ENCODE data around the gene ZBTB7C. TPM values are rescaled to one million over a fixed set of nuclear protein-coding genes. Genes with fewer than 3 reads are reported as not detected.
A peak's percentile ranks its signal among the peaks of the same experiment; 100 is the strongest.

Gene ZBTB7C
- polyA plus RNA-seq, 4 donors: 0.54 to 4.1 (median 1.5) TPM

- Histone ChIP-seq H3K27me3 (ENCODE audit: control insufficient read depth in 3 of 3, insufficient read depth in 3 of 3, low read length in 3 of 3) (no peaks in the 10 kb centered on the region), H3K4me3 (ENCODE audit: low read depth in 1 of 3, low read length in 3 of 3) (no peak overlapping the region), H3K4me1 (ENCODE audit: control insufficient read depth in 3 of 3, insufficient read depth in 2 of 3, low read depth in 1 of 3, low read length in 2 of 3) (peaks cover 8 to 74% (median 8%) of the 10 kb centered on the region in 3 donors), H3K9me3 (ENCODE audit: control insufficient read depth in 2 of 2, insufficient read depth in 1 of 2, low read depth in 1 of 2, low read length in 1 of 2) (no peaks in the 10 kb centered on the region), H3K36me3 (ENCODE audit: control insufficient read depth in 3 of 3, insufficient read depth in 2 of 3, low read depth in 1 of 3, low read length in 3 of 3) (no peaks in the 10 kb centered on the region), H3K27ac (ENCODE audit: low read depth in 1 of 3, low read length in 2 of 3) (no peak overlapping the region)
- FAIRE-seq (no peak), DNase-seq (peak in 1 of 2 donors; percentile 15)
- 89% methylated on average over 4 of the region's 4 CpGs for WGBS, 3 donors
These were observed 245.1 kb downstream of the ZBTB7C start for GRCh38 chr18:48164116-48164515.

- Histone ChIP-seq H3K27me3 (ENCODE audit: control insufficient read depth in 3 of 3, insufficient read depth in 3 of 3, low read length in 3 of 3) (no peaks in the 10 kb centered on the region), H3K9me3 (ENCODE audit: control insufficient read depth in 2 of 2, insufficient read depth in 1 of 2, low read depth in 1 of 2, low read length in 1 of 2) (no peaks in the 10 kb centered on the region), H3K4me3 (ENCODE audit: low read depth in 1 of 3, low read length in 3 of 3) (no peak overlapping the region), H3K36me3 (ENCODE audit: control insufficient read depth in 3 of 3, insufficient read depth in 2 of 3, low read depth in 1 of 3, low read length in 3 of 3) (peaks cover 0 to 2% (median 0%) of the 10 kb centered on the region in 3 donors), H3K4me1 (ENCODE audit: control insufficient read depth in 3 of 3, insufficient read depth in 2 of 3, low read depth in 1 of 3, low read length in 2 of 3) (peaks cover 8 to 70% (median 8%) of the 10 kb centered on the region in 3 donors), H3K27ac (ENCODE audit: low read depth in 1 of 3, low read length in 2 of 3) (no peak overlapping the region)
- 63 to 79% (median 76%) methylated on average over 3 of the region's 3 CpGs for WGBS, 3 donors
- DNase-seq (no peak), FAIRE-seq (no peak)
These were observed 245.5 kb downstream of the ZBTB7C start for GRCh38 chr18:48163738-48164115.

- Histone ChIP-seq H3K9me3 (ENCODE audit: control insufficient read depth in 2 of 2, insufficient read depth in 1 of 2, low read depth in 1 of 2, low read length in 1 of 2) (no peaks in the 10 kb centered on the region), H3K27ac (ENCODE audit: low read depth in 1 of 3, low read length in 2 of 3) (no peak overlapping the region), H3K36me3 (ENCODE audit: control insufficient read depth in 3 of 3, insufficient read depth in 2 of 3, low read depth in 1 of 3, low read length in 3 of 3) (peaks cover 0 to 3% (median 0%) of the 10 kb centered on the region in 3 donors), H3K4me1 (ENCODE audit: control insufficient read depth in 3 of 3, insufficient read depth in 2 of 3, low read depth in 1 of 3, low read length in 2 of 3) (peaks cover 8 to 66% (median 8%) of the 10 kb centered on the region in 3 donors), H3K4me3 (ENCODE audit: low read depth in 1 of 3, low read length in 3 of 3) (no peak overlapping the region), H3K27me3 (ENCODE audit: control insufficient read depth in 3 of 3, insufficient read depth in 3 of 3, low read length in 3 of 3) (no peaks in the 10 kb centered on the region)
- DNase-seq (peak in 1 of 2 donors; percentile 15), FAIRE-seq (no peak)
- WGBS, 3 donors: 79 to 99% (median 90%) methylated on average over 5 of the region's 5 CpGs
These were observed 246.0 kb downstream of the ZBTB7C start for GRCh38 chr18:48162956-48163737.

GRCh38 chr18:48161911-48162698 lies 247.1 kb downstream of the ZBTB7C start:
- FAIRE-seq (no peak), DNase-seq (peak in 1 of 2 donors; percentile 72)
- Histone ChIP-seq H3K27ac (ENCODE audit: low read depth in 1 of 3, low read length in 2 of 3) (peak overlapping the region; percentile 70 to 92 (median 84)), H3K9me3 (ENCODE audit: control insufficient read depth in 2 of 2, insufficient read depth in 1 of 2, low read depth in 1 of 2, low read length in 1 of 2) (no peaks in the 10 kb centered on the region), H3K4me1 (ENCODE audit: control insufficient read depth in 3 of 3, insufficient read depth in 2 of 3, low read depth in 1 of 3, low read length in 2 of 3) (peaks cover 6 to 56% (median 8%) of the 10 kb centered on the region in 3 donors), H3K36me3 (ENCODE audit: control insufficient read depth in 3 of 3, insufficient read depth in 2 of 3, low read depth in 1 of 3, low read length in 3 of 3) (peaks cover 0 to 3% (median 0%) of the 10 kb centered on the region in 3 donors), H3K27me3 (ENCODE audit: control insufficient read depth in 3 of 3, insufficient read depth in 3 of 3, low read length in 3 of 3) (no peaks in the 10 kb centered on the region), H3K4me3 (ENCODE audit: low read depth in 1 of 3, low read length in 3 of 3) (peak overlapping the region in 2 of 3 donors; percentile 46 to 67)
- WGBS, 3 donors: 2 to 6% (median 5%) methylated on average over 37 to 38 of the region's 38 CpGs

GRCh38 chr18:48161191-48161910 lies 247.8 kb downstream of the ZBTB7C start:
- FAIRE-seq: no peak
- Histone ChIP-seq H3K4me3 (ENCODE audit: low read depth in 1 of 3, low read length in 3 of 3) (peak overlapping the region; percentile 34 to 77 (median 67)), H3K36me3 (ENCODE audit: control insufficient read depth in 3 of 3, insufficient read depth in 2 of 3, low read depth in 1 of 3, low read length in 3 of 3) (peaks cover 0 to 3% (median 0%) of the 10 kb centered on the region in 3 donors), H3K27me3 (ENCODE audit: control insufficient read depth in 3 of 3, insufficient read depth in 3 of 3, low read length in 3 of 3) (no peaks in the 10 kb centered on the region), H3K27ac (ENCODE audit: low read depth in 1 of 3, low read length in 2 of 3) (peak overlapping the region; percentile 92 to 93 (median 92)), H3K4me1 (ENCODE audit: control insufficient read depth in 3 of 3, insufficient read depth in 2 of 3, low read depth in 1 of 3, low read length in 2 of 3) (peaks cover 2 to 48% (median 8%) of the 10 kb centered on the region in 3 donors), H3K9me3 (ENCODE audit: control insufficient read depth in 2 of 2, insufficient read depth in 1 of 2, low read depth in 1 of 2, low read length in 1 of 2) (no peaks in the 10 kb centered on the region)
- peak; percentile 87 to 94 for DNase-seq
- WGBS, 3 donors: 1 to 4% (median 3%) methylated on average over 30 to 53 of the region's 53 CpGs

- H3K9me3 ChIP-seq (ENCODE audit: control insufficient read depth in 2 of 2, insufficient read depth in 1 of 2, low read depth in 1 of 2, low read length in 1 of 2): no peaks in the 10 kb centered on the region
- H3K27me3 ChIP-seq (ENCODE audit: control insufficient read depth in 3 of 3, insufficient read depth in 3 of 3, low read length in 3 of 3): no peaks in the 10 kb centered on the region
- peaks cover 0 to 3% (median 0%) of the 10 kb centered on the region in 3 donors for H3K36me3 ChIP-seq (ENCODE audit: control insufficient read depth in 3 of 3, insufficient read depth in 2 of 3, low read depth in 1 of 3, low read length in 3 of 3)
- peaks cover 0 to 41% (median 6%) of the 10 kb centered on the region in 3 donors for H3K4me1 ChIP-seq (ENCODE audit: control insufficient read depth in 3 of 3, insufficient read depth in 2 of 3, low read depth in 1 of 3, low read length in 2 of 3)
- DNase-seq: no peak
- FAIRE-seq: no peak
- H3K27ac ChIP-seq (ENCODE audit: low read depth in 1 of 3, low read length in 2 of 3): peak overlapping the region; percentile 92 to 93 (median 92)
- peak overlapping the region in 2 of 3 donors; percentile 67 to 77 for H3K4me3 ChIP-seq (ENCODE audit: low read depth in 1 of 3, low read length in 3 of 3)
- 45 to 64% (median 49%) methylated on average over 4 of the region's 4 CpGs for WGBS, 3 donors
These were observed 248.6 kb downstream of the ZBTB7C start for GRCh38 chr18:48160622-48161021.

GRCh38 chr18:48159816-48160215 lies 249.4 kb downstream of the ZBTB7C start:
- FAIRE-seq (no peak), DNase-seq (no peak)
- Histone ChIP-seq H3K4me3 (ENCODE audit: low read depth in 1 of 3, low read length in 3 of 3) (no peak overlapping the region), H3K36me3 (ENCODE audit: control insufficient read depth in 3 of 3, insufficient read depth in 2 of 3, low read depth in 1 of 3, low read length in 3 of 3) (peaks cover 0 to 3% (median 0%) of the 10 kb centered on the region in 3 donors), H3K27ac (ENCODE audit: low read depth in 1 of 3, low read length in 2 of 3) (no peak overlapping the region), H3K9me3 (ENCODE audit: control insufficient read depth in 2 of 2, insufficient read depth in 1 of 2, low read depth in 1 of 2, low read length in 1 of 2) (no peaks in the 10 kb centered on the region), H3K4me1 (ENCODE audit: control insufficient read depth in 3 of 3, insufficient read depth in 2 of 3, low read depth in 1 of 3, low read length in 2 of 3) (peaks cover 0 to 33% (median 0%) of the 10 kb centered on the region in 3 donors), H3K27me3 (ENCODE audit: control insufficient read depth in 3 of 3, insufficient read depth in 3 of 3, low read length in 3 of 3) (no peaks in the 10 kb centered on the region)
- WGBS, 3 donors: 92 to 93% (median 93%) methylated on average over 7 of the region's 7 CpGs

- Histone ChIP-seq H3K36me3 (ENCODE audit: control insufficient read depth in 3 of 3, insufficient read depth in 2 of 3, low read depth in 1 of 3, low read length in 3 of 3) (peaks cover 0 to 3% (median 0%) of the 10 kb centered on the region in 3 donors), H3K4me3 (ENCODE audit: low read depth in 1 of 3, low read length in 3 of 3) (no peak overlapping the region), H3K27me3 (ENCODE audit: control insufficient read depth in 3 of 3, insufficient read depth in 3 of 3, low read length in 3 of 3) (no peaks in the 10 kb centered on the region), H3K9me3 (ENCODE audit: control insufficient read depth in 2 of 2, insufficient read depth in 1 of 2, low read depth in 1 of 2, low read length in 1 of 2) (no peaks in the 10 kb centered on the region), H3K4me1 (ENCODE audit: control insufficient read depth in 3 of 3, insufficient read depth in 2 of 3, low read depth in 1 of 3, low read length in 2 of 3) (peaks cover 0 to 27% (median 0%) of the 10 kb centered on the region in 3 donors), H3K27ac (ENCODE audit: low read depth in 1 of 3, low read length in 2 of 3) (no peak overlapping the region)
- WGBS, 3 donors: 89 to 93% (median 92%) methylated on average over 5 of the region's 5 CpGs
- FAIRE-seq (no peak), DNase-seq (no peak)
These were observed 250.5 kb downstream of the ZBTB7C start for GRCh38 chr18:48158721-48159120.

All from small intestine (tissue), 7 donors.